Right cardiac atrium (tissue), 5 donors: ENCODE data around the gene MIOX. TPM values are rescaled to one million over a fixed set of nuclear protein-coding genes. Genes with fewer than 3 reads are reported as not detected.

ENCODE experiments used
- ATAC-seq, 2 donors: fragments of 200-7000 bp; cut with Tn5 transposase; one replicate each; pipeline versions ENCODE4 v1.8.0 to v1.9.1; 2020; ENCODE audit warnings: moderate library complexity in 2 of 2, mild to moderate bottlenecking in 1 of 2
- DNase-seq, 3 donors: peaks; one replicate each; pipeline ENCODE4 v3.0.0-alpha.2; 2020
- H3K27ac ChIP-seq: one replicate; pipeline ENCODE4 v1.5.1; 2013; ENCODE audit warnings: mild to moderate bottlenecking, low read length, control low read depth, moderate library complexity
- H3K27me3 ChIP-seq: one replicate; pipeline ENCODE4 v1.6.1; 2013; ENCODE audit not compliant: control insufficient read depth, insufficient read depth
- H3K4me1 ChIP-seq: one replicate; pipeline ENCODE4 v1.6.1; 2013; ENCODE audit warnings: low read length; ENCODE audit not compliant: control insufficient read depth, insufficient read depth
- H3K4me3 ChIP-seq: one replicate; pipeline ENCODE4 v1.5.1; 2013; ENCODE audit warnings: low read length, control low read depth
- H3K9me3 ChIP-seq: one replicate; pipeline ENCODE4 v1.6.1; 2013; ENCODE audit warnings: low read length; ENCODE audit not compliant: control insufficient read depth
- WGBS: extraction: QIAGEN DNeasy Blood & Tissue Kit; methylation state at CpG from one replicate; pipeline ENCODE4 v1.1.7; 2013; 5-methylcytosine and 5-hydroxymethylcytosine counted together
- intact Hi-C, 4 donors: fragments of 100-400 bp; cut with DNase I; formaldehyde crosslinking; loops; one replicate each; pipeline versions ENCODE4 v1.11.0 to v1.14.0; 2022 to 2023
- polyA plus RNA-seq: library from polyadenylated mRNA; stranded (reverse); fragments of 200-250 nt; gene quantifications from one replicate; pipeline ENCODE4 v1.2.3, GENCODE V29; 2013
- total RNA-seq, 4 donors: library from RNA; stranded (reverse); fragmentation: NEBNext Ultra II Directional; extraction: Animal tissue kit (Norgen Biotek cat#: 25700); gene quantifications; one replicate each; pipeline ENCODE4 v1.2.1, GENCODE V29; 2021
- donor health status: healthy with polysubstance abuse.
- donor health status: DM: no; HTN: yes; CAD: no.
- donor health status: DM: no; HTN: no; CAD: no.
- donor health status: DM: no; HTN: yes; CAD: no; lungs with severe emphysema.
- donor health status: DM: yes; HTN: yes; CAD: no.

MIOX gene
- total and polyA plus RNA-seq, 5 donors, result not detected

DNA sequence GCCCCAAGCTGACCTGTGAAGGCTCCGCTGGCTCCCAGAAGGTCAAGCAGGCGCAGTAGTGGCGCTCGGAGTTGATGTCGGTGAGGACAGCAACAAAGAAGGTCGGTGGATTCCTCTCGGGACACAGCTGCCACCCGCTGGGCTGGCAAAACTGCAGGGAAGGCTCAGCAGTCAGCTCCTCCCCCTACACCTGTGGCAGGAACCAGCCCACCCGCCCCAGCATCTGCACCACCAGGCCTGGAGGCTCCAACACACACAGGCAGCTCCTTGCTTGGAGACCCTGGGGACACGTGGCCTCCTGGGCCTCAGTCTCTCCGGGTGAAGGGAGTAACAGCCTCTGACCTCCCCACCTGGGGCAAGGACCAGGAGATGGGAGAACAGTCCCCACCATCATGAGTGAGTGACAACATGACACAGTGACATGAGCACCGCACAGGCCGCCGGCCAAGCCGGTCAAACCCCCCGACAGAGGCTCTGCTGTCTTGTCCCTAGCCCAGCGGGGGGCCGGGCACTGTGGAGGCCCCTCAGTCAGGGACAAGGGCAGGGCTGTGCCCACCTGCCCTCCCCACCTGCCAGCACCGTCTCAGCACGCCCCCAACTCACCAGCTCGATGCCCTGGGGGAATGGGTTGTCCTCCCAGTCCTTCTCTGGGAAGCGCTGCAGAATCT lies 18.8 kb upstream of the MIOX start:
- ATAC-seq, result no peak
- 80% methylated on average over 22 of the region's 22 CpGs for WGBS
- Histone ChIP-seq H3K4me1 (peaks cover 5% of the 10 kb centered on the region), H3K27me3 (no peaks in the 10 kb centered on the region), H3K27ac (no peak overlapping the region), H3K4me3 (no peak overlapping the region), H3K9me3 (no peaks in the 10 kb centered on the region)
- intact Hi-C loops, result no loop called here
- no peak for DNase-seq

- Histone ChIP-seq H3K9me3 (no peaks in the 10 kb centered on the region), H3K4me3 (no peak overlapping the region), H3K27ac (no peak overlapping the region), H3K4me1 (peaks cover 10% of the 10 kb centered on the region), H3K27me3 (no peaks in the 10 kb centered on the region)
- intact Hi-C loops, result no loop called here
- no peak for ATAC-seq
- no peak for DNase-seq
- 81% methylated on average over 8 of the region's 8 CpGs for WGBS
Measured at GRCh38 chr22:50468626-50469025, 18.0 kb upstream of the MIOX start.

GRCh38 chr22:50469377-50470305 lies 17.0 kb upstream of the MIOX start:
- WGBS, result 58% methylated on average over 25 of the region's 25 CpGs
- peaks cover 13% of the 10 kb centered on the region for H3K4me1 ChIP-seq
- no peak overlapping the region for H3K4me3 ChIP-seq
- ATAC-seq (peak in 1 of 2 donors; percentile 22), DNase-seq (peak; percentile 49 to 85 (median 84))
- H3K9me3 ChIP-seq, result no peaks in the 10 kb centered on the region
- intact Hi-C loops, result no loop called here
- no peaks in the 10 kb centered on the region for H3K27me3 ChIP-seq
- H3K27ac ChIP-seq, result no peak overlapping the region

GRCh38 chr22:50470491-50470890 lies 16.2 kb upstream of the MIOX start:
- Histone ChIP-seq H3K27me3 (no peaks in the 10 kb centered on the region), H3K4me3 (no peak overlapping the region), H3K27ac (no peak overlapping the region), H3K4me1 (peaks cover 13% of the 10 kb centered on the region), H3K9me3 (no peaks in the 10 kb centered on the region)
- ATAC-seq (no peak), DNase-seq (no peak)
- 75% methylated on average over 6 of the region's 6 CpGs for WGBS
- intact Hi-C loops, result no loop called here

- intact Hi-C loops, result no loop called here
- Histone ChIP-seq H3K4me3 (no peak overlapping the region), H3K27me3 (no peaks in the 10 kb centered on the region), H3K27ac (no peak overlapping the region), H3K9me3 (no peaks in the 10 kb centered on the region), H3K4me1 (peaks cover 13% of the 10 kb centered on the region)
- DNase-seq, result peak in 1 of 3 donors; percentile 44
- 80% methylated on average over 21 of the region's 21 CpGs for WGBS
- ATAC-seq, result no peak
Measured at GRCh38 chr22:50471197-50471847, 15.3 kb upstream of the MIOX start.

DNA sequence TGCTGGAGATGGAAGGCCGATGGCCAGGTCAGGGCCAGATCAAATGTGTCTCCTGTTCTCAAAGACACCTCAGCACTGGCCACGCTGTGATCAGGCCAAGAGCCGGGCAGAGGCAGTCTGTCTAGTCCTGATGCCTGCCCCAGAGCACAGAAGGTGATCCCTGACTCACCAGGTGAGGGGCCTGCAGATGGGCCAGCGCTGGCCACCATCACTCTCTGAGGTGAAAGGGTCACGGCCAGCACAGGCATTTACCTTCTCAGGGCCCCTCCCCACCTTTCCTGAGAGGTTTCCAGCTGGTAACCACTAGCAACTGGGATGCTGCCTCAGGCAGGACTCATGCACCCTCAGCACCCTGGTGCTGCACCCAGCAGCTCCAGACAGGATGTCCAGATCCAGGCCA lies 14.7 kb upstream of the MIOX start:
- Histone ChIP-seq H3K27me3 (no peaks in the 10 kb centered on the region), H3K27ac (no peak overlapping the region), H3K9me3 (no peaks in the 10 kb centered on the region), H3K4me3 (no peak overlapping the region), H3K4me1 (peaks cover 13% of the 10 kb centered on the region)
- WGBS, result 82% methylated on average over 5 of the region's 5 CpGs
- DNase-seq (peak in 1 of 3 donors; percentile 30), ATAC-seq (no peak)
- intact Hi-C loops, result no loop called here

DNA sequence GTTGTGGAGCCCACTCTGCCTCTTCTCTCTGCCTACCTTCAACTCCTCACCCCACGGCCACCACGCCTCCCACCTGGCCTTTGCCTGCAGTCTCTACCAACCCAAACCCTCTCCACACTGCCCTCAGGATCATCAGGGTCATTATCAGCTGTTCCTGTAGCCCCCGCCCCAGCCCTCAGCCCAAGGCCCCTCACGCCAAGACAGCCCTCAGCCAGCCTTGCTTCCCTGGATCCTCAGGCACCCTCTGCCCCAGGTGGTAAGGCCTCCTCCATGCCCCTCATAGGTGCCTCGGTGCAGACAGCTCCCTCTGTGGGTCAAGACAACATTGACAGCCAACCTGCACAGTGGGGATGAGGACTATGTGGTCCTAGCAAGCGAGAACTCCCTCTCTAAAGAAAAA lies 13.6 kb upstream of the MIOX start:
- 81% methylated on average over 6 of the region's 6 CpGs for WGBS
- Histone ChIP-seq H3K4me1 (peaks cover 13% of the 10 kb centered on the region), H3K27ac (no peak overlapping the region), H3K4me3 (no peak overlapping the region), H3K9me3 (no peaks in the 10 kb centered on the region), H3K27me3 (no peaks in the 10 kb centered on the region)
- intact Hi-C loops, result no loop called here
- ATAC-seq (no peak), DNase-seq (peak in 1 of 3 donors; percentile 29)

GRCh38 chr22:50473855-50474671 lies 12.6 kb upstream of the MIOX start:
- no peaks in the 10 kb centered on the region for H3K27me3 ChIP-seq
- intact Hi-C loops, result no loop called here
- no peak overlapping the region for H3K27ac ChIP-seq
- 5% methylated on average over 62 of the region's 62 CpGs for WGBS
- peaks cover 13% of the 10 kb centered on the region for H3K4me1 ChIP-seq
- DNase-seq (peak; percentile 48 to 77 (median 77)), ATAC-seq (peak; percentile 4 to 38)
- H3K9me3 ChIP-seq, result no peaks in the 10 kb centered on the region
- peak overlapping the region; percentile 95 for H3K4me3 ChIP-seq

DNA sequence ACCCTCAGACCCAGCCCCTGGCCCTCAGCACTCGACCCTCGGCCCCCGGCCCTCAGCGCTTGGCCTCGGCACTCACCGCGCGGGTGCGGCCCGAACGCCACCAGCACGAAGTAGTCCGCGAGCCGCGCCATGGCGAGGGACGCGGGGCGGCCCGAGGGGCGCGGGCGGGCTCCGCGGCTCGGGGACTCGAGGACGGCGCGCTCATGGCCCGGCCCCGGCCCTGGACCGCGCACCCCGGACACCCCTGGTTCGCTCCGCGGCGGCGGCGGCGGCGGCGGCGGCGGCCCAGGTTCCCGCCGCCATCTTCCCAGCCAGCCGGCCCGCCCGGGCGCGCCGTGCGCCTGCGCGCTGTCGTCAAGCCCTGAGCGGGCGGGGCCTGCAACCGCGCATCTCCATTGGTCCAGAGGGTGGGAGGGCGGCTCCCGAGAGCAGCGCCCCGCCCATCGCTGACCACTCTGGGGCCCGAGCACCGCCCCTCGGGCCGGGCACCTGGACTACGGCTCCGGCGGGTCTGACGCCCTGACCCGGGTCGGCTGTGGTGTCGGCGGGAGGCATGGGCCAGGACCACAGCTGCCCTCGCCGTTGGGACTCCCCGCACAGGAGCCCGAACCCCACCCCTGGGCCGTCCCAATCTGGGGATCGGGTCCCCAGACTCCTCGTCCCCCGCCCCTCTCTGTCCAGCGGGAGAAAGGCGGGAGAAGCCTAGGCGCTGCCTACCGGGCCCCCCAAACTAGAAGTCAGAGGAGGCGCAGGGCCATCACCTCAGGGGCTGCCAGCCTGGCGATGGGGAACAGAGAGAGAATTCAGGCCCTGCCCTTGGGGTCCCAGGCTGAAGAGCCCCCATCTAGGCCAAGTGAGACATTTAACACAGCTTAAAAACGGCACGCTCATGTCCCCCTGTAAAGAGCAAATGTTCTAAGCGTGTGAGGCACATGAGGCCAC lies 11.7 kb upstream of the MIOX start, which contains the start of gene SBF1:
TSS of gene SBF1 (minus strand) at position 326 of the 942 bp plus-strand sequence. CDS start at position 131, 195 bp downstream.
- Histone ChIP-seq H3K4me3 (peak within 1 kb of the TSS; percentile 95), H3K27ac (peak within 1 kb of the TSS; percentile 53), H3K4me1 (peaks cover 13% of the 10 kb centered on the region), H3K9me3 (no peaks in the 10 kb centered on the region), H3K27me3 (no peaks in the 10 kb centered on the region)
- peak; percentile 97 to 98 for ATAC-seq
- peak; percentile 93 to 97 (median 97) for DNase-seq
- under 1% methylated on average over 97 of the region's 97 CpGs for WGBS
- intact Hi-C loops, result no loop called here
